GM21447 (cell line): ENCODE measurements around the gene HSD17B14.
"Not testable (repeated sequence)": the region's sequence is repeated elsewhere in the genome, so short reads cannot be mapped to it uniquely, and the experiment has no call there.

Source experiments
- ATAC-seq: cut with Tn5 transposase; IDR thresholded peaks from one replicate; pipeline ENCODE4 v1.9.1; 2021; ENCODE audit not compliant: unreplicated experiment

HSD17B14 gene

DNA sequence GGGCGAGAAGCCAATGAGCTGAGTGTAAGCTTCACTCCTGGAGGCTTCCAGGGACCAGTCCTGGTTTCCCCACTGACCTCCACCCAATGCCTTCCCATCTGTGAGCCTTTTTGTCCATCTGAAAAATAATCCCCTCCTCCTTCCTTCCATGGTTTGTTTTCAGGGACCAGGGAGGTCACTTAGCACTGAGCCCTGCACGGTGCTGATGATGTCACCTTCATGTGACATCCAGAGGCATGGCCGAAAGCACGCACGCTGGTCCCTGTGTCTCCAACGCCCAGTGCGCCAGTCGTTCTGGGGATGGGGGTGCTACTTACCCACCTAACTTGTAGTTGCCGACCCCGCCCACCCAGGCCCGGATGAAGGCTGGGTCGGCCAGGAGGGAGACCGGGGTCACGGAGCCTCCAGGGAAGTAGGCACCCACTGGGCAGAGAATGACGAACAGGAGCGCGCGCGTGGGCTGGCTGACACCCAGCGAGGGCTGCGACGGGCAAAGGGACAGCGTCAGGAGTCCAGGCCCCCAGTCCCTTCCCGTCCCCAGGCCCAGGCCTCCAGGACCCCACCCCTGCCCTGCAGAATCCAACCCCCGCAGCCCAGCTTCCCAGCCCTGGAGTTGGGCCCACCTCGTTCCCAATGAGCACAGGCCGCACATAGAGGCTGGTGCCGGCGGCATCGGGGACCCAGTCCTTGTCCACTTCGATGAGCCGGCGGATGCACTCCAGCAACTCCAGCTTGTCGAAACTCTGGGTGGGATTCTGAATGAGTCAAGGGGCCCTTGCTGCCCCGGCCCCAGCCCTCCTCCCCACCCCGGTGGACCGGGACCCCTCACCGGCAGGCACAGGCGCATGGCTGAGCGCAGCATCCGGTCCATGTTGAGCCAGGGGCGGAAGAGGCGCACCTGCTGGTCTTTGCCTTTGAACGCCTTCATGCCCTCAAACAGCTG lies 36.7 kb downstream of the HSD17B14 start:
- ATAC-seq = no peak

DNA sequence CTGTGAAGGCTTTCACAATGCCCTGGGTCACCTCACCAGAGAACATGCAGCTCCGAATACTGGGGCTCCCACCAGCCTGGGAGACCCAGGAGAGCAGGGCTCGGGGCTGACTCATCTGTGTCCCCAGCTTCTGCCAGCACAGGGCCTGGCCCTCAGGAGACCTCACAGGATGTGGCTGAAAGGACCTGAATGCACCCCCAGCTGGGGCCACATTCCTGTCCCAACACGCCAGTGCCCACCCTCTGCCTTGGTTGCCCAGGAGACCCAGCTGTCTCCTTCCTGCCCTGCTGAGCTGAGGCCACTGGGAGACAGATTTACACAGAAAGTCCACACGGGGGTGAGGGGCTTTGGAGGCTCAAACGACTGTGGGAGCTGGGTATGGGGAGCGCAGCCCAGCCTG lies 37.4 kb downstream of the HSD17B14 start:
- ATAC-seq = no peak

DNA sequence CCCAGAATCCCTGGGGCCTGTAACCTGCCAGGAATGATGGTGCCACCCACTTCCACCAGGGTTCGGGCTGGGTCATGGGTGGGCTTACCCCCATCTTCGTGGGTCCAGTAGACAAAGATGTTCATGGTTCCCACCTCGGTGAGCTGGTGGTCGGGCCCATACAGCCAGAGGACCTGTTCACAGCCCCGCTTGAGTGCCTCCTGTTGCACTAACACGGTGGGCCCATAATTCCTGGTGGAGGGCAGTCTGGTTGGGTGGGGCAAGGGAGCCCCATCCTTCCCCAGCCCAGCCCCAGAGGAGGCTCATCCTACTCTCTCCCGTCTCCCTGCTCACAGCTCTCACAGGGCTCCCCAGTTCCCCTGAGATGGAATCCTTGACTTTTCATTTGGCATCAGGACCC lies 39.2 kb downstream of the HSD17B14 start:
- ATAC-seq = no peak

DNA sequence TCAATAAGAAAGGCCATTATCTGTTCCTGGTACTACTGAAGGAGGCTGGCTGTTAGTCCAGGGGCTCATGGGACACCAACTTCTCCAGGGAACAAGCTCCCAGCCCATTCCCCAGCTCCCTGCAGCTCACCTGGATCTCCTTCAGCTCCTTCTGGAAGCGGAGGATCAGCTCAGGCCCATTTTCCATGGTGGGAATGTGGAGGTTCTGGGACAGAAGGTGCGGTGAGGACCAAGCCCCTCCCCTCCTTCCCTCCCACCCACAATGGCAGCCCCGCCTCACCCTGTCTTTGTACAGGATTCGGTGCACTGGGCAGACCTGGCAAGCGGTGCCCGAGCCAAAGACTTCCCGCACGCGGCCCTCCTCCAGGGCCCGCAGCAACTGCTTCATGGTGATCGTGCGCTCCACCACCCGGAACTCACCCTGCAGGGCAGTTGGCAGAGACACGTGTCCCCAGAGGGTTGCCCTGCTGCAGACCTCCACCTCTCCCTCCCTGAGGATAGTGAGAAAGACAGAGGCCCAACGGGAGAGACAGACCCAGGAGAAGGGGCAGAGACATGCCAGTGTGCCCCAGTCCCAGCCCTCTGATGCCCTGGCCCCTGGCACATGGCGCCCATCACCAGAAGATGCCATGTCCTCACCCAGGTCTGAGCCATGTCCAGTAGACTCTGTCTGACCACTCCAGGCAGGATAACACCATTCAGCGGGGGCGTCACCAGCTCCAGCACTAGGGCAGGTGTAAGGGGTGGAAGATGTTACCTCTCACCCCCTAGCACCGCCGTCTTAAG lies 39.8 kb downstream of the HSD17B14 start:
- no peak for ATAC-seq

DNA sequence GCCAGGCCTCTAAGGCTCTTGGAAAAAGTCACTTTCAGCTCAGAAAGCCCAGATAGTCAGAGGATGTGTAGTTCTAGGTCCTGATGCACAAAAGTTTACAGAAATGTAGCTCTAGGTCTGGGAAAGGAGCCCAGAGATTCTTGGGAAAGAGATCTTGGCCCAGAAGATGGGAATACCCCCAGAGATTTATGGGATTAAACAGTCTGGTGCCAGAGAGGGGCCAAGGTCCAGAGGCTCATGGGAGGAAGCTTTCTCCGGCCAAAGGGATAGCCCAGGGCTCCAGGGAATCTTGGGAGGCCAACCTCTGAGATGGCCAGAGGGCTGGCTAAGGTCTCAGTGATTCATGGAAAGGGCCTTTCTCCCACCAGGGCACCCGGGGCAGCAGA lies 40.6 kb downstream of the HSD17B14 start:
- no peak for ATAC-seq

DNA sequence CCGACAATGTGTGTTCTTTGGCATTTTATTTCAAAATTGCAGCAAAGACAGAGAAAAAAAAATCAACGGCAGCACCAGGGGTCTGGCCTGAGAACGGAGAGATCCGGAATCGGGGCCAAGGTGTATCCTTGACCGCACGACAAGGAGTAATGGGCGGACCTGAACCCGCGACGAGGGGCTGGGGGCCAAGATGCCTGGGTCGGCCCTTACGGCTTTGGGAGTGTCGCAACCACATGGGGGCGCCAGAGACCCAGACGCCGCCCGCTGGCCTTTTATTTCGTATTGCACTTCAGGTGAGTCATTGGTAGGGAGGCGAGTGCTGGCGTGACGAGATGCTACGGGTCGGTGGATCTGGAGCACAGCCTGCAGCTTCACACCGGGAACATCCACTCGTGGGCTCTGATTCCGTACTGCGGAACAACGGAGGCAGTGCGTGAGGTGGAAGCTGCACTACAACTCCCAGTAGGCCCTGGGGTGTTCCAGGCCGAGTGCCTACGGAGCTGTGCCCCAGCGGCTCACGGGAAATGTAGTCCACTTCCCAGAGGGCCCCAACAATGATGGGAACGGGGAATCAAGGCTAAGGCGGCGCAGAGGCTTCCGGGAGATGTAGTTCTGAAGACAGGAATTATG lies 41.1 kb downstream of the HSD17B14 start:
- ATAC-seq = peak; percentile 75

DNA sequence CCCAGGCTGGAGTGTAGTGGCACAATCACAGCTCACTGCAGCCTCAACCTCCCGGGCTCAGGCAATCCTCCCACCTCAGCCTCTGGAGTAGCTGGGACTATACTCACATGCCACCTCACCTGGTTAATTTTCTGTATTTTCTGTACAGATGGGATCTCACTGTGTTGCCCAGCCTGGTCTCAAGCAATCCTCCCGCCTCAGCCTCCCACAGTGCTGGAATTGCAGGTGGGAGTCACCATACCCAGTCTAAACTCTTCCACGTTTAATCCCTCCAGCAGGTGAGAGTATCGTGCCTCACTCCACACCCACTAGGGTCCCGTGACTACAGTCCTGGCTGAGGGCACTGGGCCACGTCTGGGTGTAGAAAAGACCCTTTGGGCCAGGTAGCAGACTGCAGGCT lies 42.0 kb downstream of the HSD17B14 start:
- ATAC-seq = no peak

DNA sequence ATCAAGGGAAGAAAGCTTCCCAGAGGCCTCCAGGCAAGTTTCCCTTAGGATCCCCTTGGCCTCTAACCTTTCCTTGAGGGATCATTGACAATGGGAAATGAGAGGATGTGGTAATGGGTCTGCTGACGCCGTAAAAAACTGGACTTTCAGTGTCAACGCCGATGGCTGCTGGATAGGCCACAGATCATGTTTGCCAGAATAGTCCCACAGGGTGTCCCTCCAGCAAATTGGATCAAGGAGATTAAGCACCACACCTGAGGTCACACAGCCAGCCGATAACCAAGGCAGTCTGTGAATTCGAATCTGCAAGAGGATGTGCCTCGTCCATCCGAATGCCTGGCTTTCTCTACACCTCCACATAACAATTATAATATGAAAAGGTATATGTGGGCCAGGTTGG lies 43.0 kb downstream of the HSD17B14 start:
- ATAC-seq = no peak

DNA sequence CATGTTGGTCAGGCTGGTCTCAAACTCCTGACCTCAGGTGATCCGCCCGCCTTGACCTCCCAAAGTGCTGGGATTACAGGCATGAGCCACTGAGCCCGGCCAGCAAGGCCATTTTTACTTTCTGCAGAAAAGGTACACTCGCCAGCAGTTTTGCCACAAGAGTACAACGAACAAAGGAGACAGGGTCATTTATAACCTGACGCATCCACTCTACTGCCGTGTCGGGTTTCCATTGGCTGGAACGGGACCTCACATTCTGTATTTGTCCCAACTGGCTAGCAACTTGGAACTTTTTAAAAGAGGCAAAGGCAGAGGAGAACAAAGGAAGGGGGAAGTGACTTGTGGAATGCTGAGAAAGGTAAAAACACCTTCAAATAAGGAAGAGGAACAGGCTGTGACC lies 49.0 kb downstream of the HSD17B14 start:
- ATAC-seq = not testable (repeated sequence)

DNA sequence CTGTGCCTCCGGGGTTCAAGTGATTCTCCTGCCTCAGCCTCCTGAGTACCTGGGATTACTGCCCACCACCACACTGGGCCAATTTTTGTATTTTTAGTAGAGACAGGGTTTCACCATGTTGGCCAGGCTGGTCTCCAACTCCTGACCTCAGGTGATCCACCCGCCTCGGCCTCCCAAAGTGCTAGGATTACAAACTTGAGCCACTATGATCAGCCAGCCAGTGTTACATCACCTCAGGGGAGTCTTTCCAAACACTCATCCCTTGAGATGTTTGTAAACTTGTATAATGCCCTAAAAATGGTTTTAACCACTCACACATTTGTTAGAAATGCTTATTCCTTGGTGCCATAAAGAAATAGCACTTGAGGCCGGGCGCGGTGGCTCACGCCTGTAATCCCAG lies 49.9 kb downstream of the HSD17B14 start:
- ATAC-seq = not testable (repeated sequence)

DNA sequence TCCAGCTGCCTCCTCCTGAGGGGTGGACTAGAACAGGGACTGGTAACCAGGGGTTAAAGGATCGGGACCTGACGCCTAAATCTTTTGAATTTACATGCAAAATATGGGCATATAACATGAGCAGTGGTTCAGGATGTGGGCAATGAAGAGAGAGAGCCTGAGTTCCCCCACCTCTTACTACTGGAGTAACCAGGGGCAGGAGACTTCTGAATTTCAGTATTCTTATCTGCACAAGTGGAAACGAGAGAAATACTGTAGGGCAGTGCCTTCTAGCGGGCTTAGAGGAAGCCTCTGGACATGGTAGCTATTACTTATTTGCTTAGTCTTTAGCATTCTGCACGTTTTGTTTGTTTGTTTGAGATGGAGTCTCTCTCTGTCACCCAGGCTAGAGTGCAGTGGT lies 51.8 kb downstream of the HSD17B14 start:
- ATAC-seq = no peak

DNA sequence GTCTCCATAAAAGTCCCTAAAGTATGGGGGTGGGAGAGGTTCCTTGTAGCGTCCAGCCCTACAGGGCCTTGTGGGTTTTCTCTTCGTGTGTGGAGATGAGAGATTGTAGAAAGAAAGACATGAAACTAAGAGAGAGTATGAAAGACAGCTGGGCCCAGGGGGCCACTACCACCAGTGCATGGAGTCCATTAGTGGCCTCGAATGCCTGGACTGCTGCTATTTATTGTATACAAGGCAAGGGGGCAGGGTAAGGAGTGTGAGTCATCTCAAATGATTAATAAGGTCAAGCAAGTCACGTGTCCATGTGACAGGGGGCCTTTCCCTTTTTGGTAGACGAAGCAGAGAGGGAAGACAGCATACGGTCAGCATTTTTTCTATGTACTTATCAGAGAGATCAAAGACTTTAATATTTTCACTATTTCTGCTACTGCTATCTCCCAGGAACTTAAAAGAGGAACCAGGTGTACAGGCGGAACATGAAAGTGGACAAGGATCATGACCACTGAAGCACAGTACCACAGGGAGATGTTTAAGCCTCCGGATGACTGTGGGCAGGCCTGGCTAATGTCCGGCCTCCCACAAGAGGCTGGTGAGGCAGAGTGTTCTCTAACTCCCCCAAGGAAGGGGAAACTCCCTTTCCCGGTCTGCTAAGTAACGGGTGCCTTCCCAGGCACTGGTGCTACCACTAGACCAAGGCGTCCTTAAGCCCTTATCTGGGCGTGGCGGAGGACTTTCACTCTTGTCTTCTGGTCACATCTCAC lies 55.5 kb downstream of the HSD17B14 start:
- ATAC-seq = no peak

DNA sequence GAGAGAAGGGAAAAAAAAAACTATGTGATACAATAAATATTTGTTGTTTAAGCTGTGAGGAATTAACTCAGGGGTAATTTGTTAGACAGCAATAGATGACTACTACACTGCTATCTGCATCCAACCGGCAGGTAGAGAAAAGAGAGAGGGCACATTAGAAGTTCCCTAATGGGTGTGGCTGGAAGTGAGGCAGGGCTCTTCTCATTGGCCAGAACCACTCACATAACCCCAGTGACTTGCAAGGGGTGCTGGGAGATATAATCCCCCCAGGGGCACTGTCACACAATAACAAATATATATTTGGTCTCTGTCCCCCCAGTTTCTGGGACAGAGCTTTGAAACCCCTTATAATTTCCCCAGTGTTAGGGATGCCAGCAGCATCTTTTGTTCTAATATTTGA lies 56.7 kb downstream of the HSD17B14 start:
- ATAC-seq = no peak

DNA sequence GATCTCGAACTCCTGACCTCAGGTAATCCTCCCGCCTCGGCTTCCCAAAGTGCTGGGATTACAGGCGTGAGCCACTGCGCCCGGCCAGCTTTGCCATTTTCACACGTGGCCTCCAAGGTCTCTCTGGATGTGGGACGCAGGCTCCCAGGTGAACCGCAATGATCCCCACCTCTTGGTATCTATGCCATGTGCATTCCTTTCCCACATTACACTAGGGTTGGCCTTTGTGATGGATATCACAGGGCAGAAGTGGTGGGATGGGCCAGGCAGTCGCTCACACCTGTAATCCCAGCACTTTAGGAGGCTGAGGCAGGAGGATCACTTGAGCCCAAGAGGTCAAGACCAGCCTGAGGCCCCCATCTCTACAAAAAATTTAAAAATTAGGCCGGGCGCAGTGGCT lies 58.6 kb downstream of the HSD17B14 start:
- ATAC-seq = no peak

DNA sequence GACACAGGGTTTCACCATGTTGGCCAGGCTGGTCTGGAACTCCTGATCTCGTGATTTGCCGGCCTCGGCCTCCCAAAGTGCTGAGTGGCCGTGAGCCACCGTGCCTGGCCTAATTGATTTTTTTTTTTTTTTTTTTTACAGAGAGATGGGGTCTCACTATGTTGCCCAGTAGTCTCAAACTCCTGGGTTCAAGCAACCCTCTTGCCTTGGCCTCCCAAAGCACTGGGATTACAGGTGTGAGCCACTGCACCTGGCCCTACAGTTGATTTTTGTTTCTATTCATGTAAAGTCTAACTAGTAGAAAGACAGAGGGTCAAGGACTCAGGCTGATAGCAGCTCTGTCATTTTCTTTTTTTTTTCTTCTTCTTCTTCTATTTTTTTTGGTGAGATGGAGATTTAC lies 59.2 kb downstream of the HSD17B14 start:
- no peak for ATAC-seq

DNA sequence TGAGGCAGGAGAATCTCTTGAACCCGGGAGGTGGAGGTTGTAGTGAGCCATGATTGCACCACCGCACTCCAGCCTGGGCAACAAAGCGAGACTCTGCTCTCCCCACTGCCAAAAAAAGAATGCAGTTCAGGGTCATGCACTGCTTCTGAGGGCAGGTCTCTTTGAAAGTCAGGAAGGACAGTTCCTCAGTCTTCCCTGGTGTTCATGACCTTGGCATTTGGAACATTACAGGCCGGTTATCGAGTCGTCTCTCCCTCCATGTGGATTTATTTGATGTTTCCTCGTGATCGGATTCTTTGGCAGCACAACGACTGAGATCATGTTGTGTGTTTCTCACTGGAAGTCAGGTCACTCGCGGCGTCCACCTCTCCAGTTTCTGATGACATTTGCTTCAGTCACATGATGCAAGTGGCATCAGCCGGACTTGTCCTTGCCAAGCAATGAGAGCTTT lies 63.8 kb downstream of the HSD17B14 start:
- ATAC-seq = no peak

DNA sequence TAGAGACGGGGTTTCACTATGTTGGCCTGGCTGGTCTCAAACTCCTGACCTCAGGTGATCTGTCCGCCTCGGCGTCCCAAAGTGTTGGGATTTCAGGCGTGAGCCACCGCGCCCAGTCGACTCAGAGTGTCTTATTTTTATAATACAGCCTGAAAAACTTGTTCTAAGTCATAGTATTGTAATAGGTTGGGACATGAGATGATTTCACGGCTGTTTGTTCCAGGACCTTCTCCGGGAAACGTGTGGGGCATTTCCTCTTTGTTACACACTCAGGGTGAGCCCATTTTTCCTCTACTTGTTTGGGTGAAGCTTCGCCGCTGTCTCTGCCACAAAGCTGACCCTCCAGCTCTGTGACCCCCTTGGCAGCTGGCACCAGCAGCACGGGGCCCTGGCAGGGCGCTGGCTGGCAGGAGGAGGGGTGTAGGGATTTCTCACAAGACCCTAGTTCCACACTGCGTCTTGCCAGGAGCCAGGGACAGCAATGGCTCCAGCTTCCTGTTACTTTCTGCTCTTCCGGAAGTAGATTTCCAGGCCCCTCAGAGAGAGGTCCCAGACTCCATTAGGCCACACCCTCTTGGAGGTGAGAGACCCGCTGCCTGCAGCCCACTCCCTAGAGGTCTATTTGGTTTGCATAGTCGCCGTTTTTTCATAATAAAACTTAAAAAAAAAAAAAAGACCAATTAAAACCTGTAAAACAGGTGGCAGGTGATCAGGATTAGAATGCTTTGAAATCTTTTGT lies 65.4 kb downstream of the HSD17B14 start:
- ATAC-seq = no peak

DNA sequence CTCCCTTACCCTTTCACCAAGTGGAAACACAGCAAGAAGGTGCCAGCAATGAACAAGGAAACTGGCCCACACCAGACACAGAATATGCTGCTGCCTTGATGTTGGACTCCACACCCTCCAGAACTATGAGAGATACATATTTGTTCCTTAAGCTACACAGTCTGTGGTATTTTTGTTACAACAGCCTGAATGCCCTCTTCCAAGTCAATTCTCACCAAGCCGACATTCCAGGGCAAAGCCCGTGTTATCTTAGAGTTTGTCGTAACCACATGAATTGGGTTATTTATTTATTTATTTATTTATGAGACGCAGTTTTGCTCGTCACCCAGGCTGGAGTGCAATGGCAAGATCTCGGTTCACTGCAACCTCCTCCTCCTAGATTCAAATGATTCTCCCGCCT lies 66.0 kb downstream of the HSD17B14 start:
- no peak for ATAC-seq

DNA sequence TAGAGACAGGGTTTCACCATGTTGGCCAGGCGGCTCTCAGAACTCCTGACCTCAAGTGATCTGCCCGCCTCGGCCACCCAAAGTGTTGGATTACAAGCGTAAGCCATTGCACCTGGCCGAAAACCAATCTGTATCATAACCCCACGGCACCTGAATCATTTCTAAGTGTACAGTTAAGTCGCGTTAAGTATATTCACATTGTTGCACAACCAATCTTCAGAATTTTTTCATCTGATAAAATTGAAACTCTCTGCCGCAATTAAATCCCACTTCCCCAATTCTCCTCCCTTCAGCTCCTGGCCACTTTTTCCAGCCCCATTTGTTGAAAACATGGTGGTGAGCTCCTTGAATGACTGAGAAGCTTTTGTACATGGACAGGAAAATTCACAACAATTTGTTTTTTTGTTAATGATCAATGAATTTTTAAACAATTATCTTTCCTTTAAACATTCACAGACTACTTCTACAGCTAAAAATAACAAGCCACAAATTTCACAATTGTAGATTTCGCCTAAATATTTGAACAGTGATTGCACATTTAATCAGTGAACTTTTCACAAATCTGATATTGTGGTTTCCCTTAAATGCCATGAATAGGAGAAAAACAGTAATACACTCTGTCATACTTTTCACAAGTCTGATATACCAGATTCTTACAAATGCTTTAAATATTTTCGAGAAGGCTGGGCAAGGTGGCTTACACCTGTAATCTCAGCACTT lies 67.1 kb downstream of the HSD17B14 start:
- no peak for ATAC-seq
